Activated naive CD4-positive, alpha-beta T cell treated with anti-CD3 and anti-CD28 coated beads, Interleukin-2, amount 50 U/mL, for 72 hours (primary cell): Measurements from ENCODE around the gene DENR. TPM values are rescaled to one million over a fixed set of nuclear protein-coding genes. Genes with fewer than 3 reads are reported as not detected.
"Not testable (repeated sequence)": the region's sequence is repeated elsewhere in the genome, so short reads cannot be mapped to it uniquely, and the experiment has no call there.

Experiments
- ATAC-seq, 2 donors: fragments of 150-1000 bp; cut with Tn5 transposase; 2 replicates each; pipeline ENCODE4 v1.10.0; 2021; ENCODE audit warnings: mild to moderate bottlenecking in 2 of 2, moderate library complexity in 2 of 2
- DNase-seq, 2 donors: peaks; one replicate each; pipeline ENCODE4 v3.0.0; 2021 to 2022; ENCODE audit warnings: low spot score in 2 of 2
- H3K27ac Mint-ChIP-seq, 2 donors: one replicate each; pipeline ENCODE4 v1.8.0; 2022; ENCODE audit warnings: mild to moderate bottlenecking in 2 of 2, mixed read lengths in 2 of 2
- H3K36me3 Mint-ChIP-seq, 2 donors: one replicate each; pipeline ENCODE4 v1.8.0; 2022; ENCODE audit warnings: mixed read lengths in 2 of 2
- H3K9me3 Mint-ChIP-seq, 2 donors: one replicate each; pipeline ENCODE4 v1.8.0; 2022; ENCODE audit warnings: mixed read lengths in 2 of 2
- total RNA-seq, 2 donors: library from RNA; stranded (reverse); gene quantifications; one replicate each; pipeline ENCODE4 v1.2.3, GENCODE V29; 2022

DENR gene, protein sequence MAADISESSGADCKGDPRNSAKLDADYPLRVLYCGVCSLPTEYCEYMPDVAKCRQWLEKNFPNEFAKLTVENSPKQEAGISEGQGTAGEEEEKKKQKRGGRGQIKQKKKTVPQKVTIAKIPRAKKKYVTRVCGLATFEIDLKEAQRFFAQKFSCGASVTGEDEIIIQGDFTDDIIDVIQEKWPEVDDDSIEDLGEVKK
- 10 to 100 TPM; 58.6 to 65.0 TPM for total RNA-seq

DNA sequence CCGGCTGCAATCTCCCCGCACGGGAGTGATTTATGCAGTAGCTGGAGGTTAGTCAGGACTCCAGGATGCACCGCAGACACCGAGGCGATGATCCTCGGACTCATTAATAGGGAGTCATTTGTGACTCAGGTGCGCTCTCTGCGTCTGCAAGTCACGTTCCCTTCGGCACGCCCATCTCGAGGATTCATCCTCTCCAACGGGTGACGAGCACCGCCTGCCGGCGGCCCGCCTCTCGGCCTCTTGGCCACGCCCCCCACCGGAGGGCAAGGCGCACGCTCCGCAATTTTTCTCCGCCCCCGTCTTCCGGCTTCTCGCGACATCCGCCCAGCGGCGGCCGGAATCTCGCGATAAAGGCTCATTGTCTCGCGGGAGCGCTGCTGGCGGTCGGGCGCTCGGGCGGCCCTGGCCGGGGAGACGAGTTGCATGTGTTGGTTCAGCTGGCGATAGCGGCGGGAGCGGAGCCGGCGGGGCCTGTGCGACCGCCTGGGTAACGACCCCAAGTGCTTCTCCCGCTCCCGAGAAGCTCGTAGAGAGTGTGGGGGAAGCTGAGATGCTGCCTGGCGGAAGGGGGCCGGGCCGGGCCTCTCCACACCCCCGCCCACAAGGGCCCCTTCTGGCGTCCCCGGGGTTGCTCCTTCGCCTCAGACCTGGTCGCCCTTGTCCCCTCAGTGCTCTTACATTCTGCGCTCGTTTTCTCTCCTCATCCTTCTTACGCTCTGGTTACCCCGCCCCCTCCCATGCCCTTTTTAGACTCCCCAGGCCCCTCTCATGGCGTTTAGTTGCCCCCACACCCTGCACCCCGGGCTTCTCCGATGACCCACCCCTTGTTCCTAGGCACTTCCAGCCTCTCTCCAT lies at the start of gene DENR:
DENR (plus strand) TSS at position 361 of the 855 bp plus-strand sequence. CDS start 878 bp downstream, outside the sequence.
- Mint-ChIP-seq H3K9me3 (no peaks in the 10 kb centered on the region), H3K27ac (peak within 1 kb of the TSS; percentile 98 to 100), H3K36me3 (peaks cover 42 to 44% of the 10 kb centered on the region in 2 donors)
- DNase-seq, result peak; percentile 100
- ATAC-seq, result peak; percentile 94 to 96

DNA sequence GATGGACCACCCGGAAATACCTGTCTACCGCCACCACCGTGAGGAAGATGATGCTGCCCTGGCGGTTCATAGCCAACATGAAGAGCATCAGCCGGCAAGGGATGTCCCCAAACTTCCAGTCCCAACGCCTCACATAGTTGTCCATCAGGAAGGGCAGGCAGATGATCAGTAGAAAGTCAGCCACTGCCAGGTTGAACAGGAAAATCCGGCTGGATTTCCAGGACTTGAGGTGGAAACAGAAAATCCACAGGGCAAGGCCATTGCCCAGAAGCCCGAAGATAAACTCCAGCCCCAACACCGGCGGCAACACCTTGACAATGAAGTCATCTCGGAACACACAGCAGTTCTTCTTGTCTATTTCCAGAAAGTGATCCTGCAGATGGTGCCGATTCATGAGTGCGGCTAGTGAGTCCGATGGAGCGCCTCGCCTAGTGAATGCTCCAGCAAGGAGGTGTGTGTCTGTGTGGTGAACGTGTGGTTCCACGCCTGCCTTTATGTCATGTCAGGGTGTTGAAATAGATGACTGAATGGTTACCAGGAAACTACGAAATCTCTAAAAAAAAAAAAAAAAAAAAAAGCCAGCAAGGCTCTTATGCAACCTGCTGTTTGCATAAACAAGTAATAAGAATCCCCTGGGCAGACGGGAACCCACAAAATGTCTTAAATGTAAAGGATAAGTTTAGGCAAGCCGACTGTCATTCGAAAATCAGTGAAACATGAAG lies 49.6 kb upstream of the DENR start, which contains the start of gene HCAR2:
HCAR2 (minus strand) TSS at position 468 of the 722 bp plus-strand sequence; CDS start at position 394, 74 bp downstream.
- H3K9me3 Mint-ChIP-seq, H3K36me3 Mint-ChIP-seq, H3K27ac Mint-ChIP-seq, DNase-seq, ATAC-seq: not testable (repeated sequence)

DNA sequence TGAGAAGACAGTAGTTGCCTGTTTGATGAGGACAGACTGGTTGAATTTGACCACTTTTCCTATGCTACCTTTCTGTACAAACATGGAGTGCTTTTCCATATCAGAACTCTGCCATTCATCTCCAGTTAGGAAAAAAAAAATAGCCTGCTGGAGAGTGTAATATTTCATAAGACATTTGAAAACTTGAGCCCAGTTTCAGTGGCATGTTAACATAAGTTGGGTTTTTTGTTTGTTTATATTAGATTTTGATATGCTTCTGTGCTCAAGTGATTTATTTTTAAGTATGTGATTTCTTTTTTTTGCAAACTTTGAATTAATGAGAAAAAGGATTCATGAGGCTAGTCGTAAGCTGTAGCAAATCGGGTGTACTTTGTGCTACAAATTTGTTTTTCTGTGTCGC lies 48.8 kb upstream of the DENR start:
- H3K9me3 Mint-ChIP-seq, H3K36me3 Mint-ChIP-seq, H3K27ac Mint-ChIP-seq, ATAC-seq, DNase-seq: not testable (repeated sequence)

GRCh38 chr12:122709287-122709686 lies 43.3 kb upstream of the DENR start:
- not testable (repeated sequence) for H3K9me3 Mint-ChIP-seq, ATAC-seq, H3K27ac Mint-ChIP-seq, DNase-seq, H3K36me3 Mint-ChIP-seq

- H3K9me3 Mint-ChIP-seq, H3K36me3 Mint-ChIP-seq, ATAC-seq, H3K27ac Mint-ChIP-seq, DNase-seq: not testable (repeated sequence)
Observed at GRCh38 chr12:122710341-122710740, 42.3 kb upstream of the DENR start.

DNA sequence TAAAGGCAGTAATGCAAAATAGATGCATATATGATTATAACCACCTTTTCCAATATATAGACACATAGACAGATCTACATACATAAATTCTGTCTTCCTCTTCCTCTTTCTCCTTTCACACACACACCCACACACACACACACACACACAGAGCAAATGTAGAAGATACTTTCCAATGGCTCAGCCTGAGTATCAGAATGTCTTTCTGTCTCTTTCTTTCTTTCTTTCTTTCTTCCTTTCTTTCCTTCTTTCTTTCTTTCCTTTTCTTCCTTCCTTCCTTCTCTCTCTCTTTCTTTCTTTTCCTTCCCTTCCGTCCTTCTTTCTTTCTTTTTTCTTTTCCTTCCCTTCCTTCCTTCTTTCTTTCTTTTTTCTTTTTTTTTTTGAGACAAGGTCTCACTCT lies 41.4 kb upstream of the DENR start:
- H3K27ac Mint-ChIP-seq, result peak overlapping the region; percentile 9 to 40
- not testable (repeated sequence) for DNase-seq, H3K9me3 Mint-ChIP-seq, ATAC-seq, H3K36me3 Mint-ChIP-seq

- H3K9me3 Mint-ChIP-seq, DNase-seq, ATAC-seq, H3K36me3 Mint-ChIP-seq, H3K27ac Mint-ChIP-seq: not testable (repeated sequence)
Observed at GRCh38 chr12:122713491-122714188, 39.0 kb upstream of the DENR start.

DNA sequence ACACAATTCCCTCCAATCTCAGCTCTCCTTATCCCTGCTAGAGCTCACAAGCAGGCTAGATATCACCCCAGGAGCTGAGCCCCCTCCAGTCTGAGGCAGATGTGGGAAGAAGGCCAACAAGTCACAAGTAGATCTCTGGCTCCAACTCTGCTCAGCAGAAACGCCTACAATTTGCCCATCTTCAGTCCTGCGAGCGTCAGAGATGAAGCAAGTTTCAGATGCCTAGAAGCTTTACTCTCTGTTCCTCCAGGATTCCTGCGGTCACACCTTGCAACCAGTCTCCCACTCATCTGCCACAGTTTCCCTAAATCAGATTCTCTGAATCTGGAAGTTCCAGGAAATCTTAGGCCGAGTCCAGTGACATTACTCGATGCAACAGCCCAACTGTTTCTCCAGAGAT lies 37.4 kb upstream of the DENR start:
- H3K36me3 Mint-ChIP-seq, DNase-seq, ATAC-seq, H3K9me3 Mint-ChIP-seq, H3K27ac Mint-ChIP-seq: not testable (repeated sequence)

GRCh38 chr12:122716658-122717057 lies 36.0 kb upstream of the DENR start, which contains the start of gene HCAR3:
Gene HCAR3, minus strand, starts transcription at chr12:122716811. Its CDS starts 74 bp downstream, at chr12:122716737.
- not testable (repeated sequence) for H3K36me3 Mint-ChIP-seq, ATAC-seq

DNA sequence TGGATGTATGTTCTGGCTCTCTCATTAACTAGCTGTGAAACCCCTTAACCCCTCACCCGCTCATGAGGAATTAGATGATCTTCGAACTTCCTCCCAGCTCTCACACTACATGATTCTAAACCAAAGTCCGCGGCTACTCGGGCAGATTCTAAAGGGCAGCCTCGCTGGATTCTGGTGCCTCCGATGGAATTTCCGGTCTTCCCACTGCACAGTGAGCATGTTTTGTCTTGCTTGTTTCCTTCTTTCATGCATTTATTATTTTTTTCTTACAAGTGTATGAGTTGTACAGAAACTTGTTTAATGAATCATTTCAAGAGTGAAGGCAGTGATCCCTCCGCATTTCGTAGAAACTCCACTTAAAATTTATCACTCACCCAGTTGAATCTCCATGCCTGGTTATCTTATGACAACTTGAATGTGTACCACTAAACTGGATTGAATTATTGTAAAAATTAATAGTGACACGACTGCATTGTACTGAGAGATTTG lies 31.5 kb upstream of the DENR start:
- Mint-ChIP-seq H3K9me3 (no peaks in the 10 kb centered on the region), H3K27ac (peak overlapping the region in 1 of 2 donors; percentile 77), H3K36me3 (no peaks in the 10 kb centered on the region)
- DNase-seq, result no peak
- ATAC-seq, result peak; percentile 47 to 75

More at GRCh38 chr12:122716658-122717057, 36.0 kb upstream of the DENR start, which contains the start of gene HCAR3:
- not testable (repeated sequence) for DNase-seq, H3K27ac Mint-ChIP-seq, H3K9me3 Mint-ChIP-seq

GRCh38 chr12:122722387-122722786 lies 30.2 kb upstream of the DENR start:
- Mint-ChIP-seq H3K9me3 (no peaks in the 10 kb centered on the region), H3K36me3 (no peaks in the 10 kb centered on the region), H3K27ac (peak overlapping the region in 1 of 2 donors; percentile 82)
- DNase-seq (no peak), ATAC-seq (no peak)

- H3K36me3 Mint-ChIP-seq, result no peaks in the 10 kb centered on the region
- ATAC-seq (no peak), DNase-seq (no peak)
- no peaks in the 10 kb centered on the region for H3K9me3 Mint-ChIP-seq
- no peak overlapping the region for H3K27ac Mint-ChIP-seq
Observed at GRCh38 chr12:122724641-122725243, 27.9 kb upstream of the DENR start.

DNA sequence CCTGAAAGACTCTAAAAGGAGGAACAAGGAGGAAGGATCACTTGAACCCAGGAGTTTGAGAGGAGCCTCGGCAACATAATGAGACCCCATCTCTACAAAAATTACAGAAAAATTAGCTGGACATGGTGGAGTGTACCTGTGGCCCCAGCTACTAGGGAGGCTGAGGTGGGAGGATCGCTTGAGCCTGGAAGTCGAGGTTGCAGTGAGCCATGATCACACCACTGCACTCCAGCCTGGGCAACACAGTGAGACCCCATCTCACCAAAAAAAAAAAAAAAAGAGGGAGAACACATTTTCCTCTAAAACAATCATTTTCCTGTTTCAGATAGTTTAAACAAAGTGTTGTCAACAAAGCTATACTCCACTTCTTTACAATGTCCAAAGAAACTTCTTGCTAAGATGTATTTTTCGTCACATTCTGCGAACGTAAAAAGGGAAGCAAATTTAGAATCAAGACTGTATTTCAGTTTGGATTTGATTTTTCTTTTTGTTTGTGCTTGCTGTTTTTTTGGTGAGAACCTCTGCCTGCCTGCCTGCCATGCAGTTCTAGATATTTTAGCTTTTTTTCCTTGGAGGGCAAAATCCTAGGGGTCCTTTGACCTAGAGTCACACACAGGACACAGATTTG lies 27.1 kb upstream of the DENR start:
- Mint-ChIP-seq H3K27ac (peak overlapping the region; percentile 65 to 67), H3K9me3 (no peaks in the 10 kb centered on the region), H3K36me3 (no peaks in the 10 kb centered on the region)
- ATAC-seq, result no peak
- no peak for DNase-seq

DNA sequence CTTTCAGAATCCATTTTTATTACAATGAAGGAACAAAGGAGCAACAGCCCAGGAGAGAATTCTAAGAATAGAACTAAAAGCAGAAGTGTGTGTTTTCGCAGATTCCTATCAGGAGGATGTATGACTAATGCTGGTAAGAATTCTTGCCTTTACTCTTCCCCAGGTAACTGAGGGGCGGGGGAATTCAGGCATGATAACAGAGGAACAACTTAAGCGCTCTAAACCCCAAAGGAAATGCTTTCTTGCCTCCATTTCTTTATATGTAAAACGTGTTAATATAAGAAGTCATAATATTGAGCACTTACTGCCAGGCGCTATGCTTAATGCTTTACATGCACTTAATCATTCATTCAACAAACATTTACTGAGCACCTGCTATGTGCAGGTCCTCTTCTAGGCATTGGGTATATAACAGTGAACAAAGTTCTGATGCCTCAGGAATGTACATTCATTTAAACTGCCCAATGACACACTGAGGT lies 26.5 kb upstream of the DENR start:
- Mint-ChIP-seq H3K36me3 (no peaks in the 10 kb centered on the region), H3K27ac (peak overlapping the region; percentile 25 to 67), H3K9me3 (no peaks in the 10 kb centered on the region)
- ATAC-seq (peak; percentile 38 to 66), DNase-seq (no peak)

GRCh38 chr12:122729583-122730214 lies 22.9 kb upstream of the DENR start:
- ATAC-seq (no peak), DNase-seq (no peak)
- Mint-ChIP-seq H3K36me3 (peaks cover 0 to 8% of the 10 kb centered on the region in 2 donors), H3K27ac (peak overlapping the region; percentile 22 to 75), H3K9me3 (peaks cover 0 to 7% of the 10 kb centered on the region in 2 donors)
